T-helper 1 cell treated with Interleukin-12 subunit alpha and Interleukin-12 subunit beta and Interleukin-4 antibody, amounts not matched to agents 30 ng/mL and 1 ng/mL, for 36 hours (primary cell): ENCODE data around the gene ATG16L2. TPM values are rescaled to one million over a fixed set of nuclear protein-coding genes. Genes with fewer than 3 reads are reported as not detected.
"Not testable (repeated sequence)": the region's sequence is repeated elsewhere in the genome, so short reads cannot be mapped to it uniquely, and the experiment has no call there.

Experiments
- intact Hi-C: fragments of 100-400 bp; cut with micrococcal nuclease; formaldehyde crosslinking; loops from one replicate; pipeline ENCODE4 v1.15.1; 2024
- total RNA-seq: library from RNA; stranded (reverse); gene quantifications from 2 replicates; pipeline ENCODE4 v1.2.3, GENCODE V29; 2022

Gene ATG16L2
- total RNA-seq, 1 donor from 2014 or later, result 122 TPM

GRCh38 chr11:72840780-72841179, 26.6 kb downstream of the ATG16L2 start:
- intact Hi-C loops, result no loop called here

DNA sequence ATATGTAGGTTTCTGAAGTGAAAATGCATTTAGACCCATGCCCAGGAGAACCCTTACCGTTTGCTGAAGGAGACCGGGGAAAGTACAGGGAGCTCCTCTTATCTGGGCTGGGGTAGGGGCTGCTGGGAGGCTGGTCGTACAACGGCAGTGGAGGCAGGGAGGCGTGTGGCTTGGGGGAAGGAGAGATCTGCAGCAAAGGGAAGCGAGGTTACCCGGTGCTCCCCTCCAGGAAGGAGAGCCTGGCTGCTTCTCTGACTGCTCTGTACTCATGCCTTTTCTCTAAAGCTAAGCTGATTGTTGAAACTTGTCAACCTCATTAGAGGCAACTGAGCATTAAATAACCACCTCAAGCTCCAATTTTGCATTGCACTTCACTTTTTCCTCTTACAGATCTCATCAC, 27.2 kb downstream of the ATG16L2 start:
- intact Hi-C loops, result no loop called here

GRCh38 chr11:72842126-72842525, 27.9 kb downstream of the ATG16L2 start:
- intact Hi-C loops, result no loop called here

DNA sequence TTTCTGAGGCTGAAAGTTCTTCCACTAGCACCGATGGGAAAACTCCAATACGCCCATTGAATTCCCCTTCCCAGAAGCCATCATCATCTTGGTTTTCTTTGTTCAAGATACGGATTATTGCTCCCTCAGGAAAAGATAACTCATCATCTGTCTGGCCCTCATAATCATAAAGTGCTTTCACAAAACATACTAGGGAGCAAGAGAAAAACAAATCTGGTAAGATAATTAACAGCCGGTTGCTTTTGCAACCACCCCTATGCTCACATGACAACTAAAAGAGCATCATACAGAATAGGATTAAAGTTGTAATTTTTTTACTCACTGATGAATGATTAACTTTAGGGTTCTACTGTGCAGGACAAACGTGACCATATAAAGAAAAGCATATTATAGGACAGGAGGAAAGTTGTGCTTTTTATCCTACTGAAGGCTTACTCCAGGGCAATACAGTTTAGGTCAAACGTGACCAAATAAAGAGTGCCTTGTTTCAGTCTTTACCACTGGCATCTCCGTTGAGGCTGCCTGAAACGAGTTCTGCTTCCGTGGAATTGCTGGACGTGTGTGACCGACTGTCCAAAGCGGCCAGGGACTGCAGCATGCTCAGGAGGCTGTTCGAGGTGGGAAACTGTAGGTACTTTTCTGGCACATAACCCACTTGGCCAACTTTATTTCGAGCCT, 28.6 kb downstream of the ATG16L2 start:
- intact Hi-C loops, result no loop called here

DNA sequence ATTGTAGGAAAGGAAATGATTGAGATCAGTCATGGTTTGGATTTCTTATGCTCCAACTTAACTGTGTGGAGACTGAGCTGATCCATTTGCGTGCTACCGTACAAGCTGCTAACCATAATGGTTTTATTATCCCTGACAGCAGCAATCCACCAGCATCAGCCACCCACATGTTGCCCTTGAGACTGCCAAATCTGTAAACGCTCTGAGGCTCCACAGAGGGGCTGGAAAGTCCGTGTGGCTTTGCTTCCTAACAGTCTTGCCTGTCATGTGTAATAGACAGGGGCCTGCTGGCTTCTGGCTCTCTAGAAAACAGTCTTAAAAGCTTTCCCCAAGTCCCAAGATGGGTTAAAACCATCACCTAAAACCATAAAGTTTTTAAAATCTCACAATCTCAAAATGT, 30.1 kb downstream of the ATG16L2 start:
- intact Hi-C loops, result no loop called here

DNA sequence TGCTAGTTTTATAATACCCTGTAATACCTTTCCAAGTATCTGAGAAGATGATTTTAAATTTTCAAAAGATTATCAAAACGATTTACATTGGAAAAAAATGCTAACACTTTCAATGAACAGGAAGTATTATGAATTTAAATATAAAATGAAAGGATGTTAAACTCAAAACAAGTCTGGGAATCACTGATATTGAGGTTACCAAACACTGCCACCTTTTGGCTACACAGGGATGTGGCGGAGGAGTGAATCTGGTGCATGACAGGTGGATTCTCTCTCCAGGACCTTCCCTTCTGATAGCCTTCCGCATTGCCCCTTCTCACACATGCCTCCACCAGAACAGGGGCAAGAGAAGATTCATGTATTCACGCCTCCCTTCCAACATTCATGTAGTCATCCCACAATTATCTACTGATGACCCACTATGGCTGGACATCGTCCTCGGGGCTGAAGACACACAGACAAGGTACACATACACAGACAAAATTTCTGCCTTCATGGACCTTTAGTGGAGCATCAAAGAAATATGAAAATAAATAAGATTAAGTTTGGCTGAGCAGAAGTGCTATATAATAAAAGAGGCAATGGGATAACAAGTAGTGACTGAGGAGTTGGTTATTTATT, 34.7 kb downstream of the ATG16L2 start:
- intact Hi-C loops, result loop anchor here (1.0 kb wide), 2 partner anchors 124 to 329 kb away; no protein-coding TSS in a partner anchor

GRCh38 chr11:72850832-72851231, 36.6 kb downstream of the ATG16L2 start:
- intact Hi-C loops, result no loop called here

- intact Hi-C loops, result no loop called here
These were observed 37.5 kb downstream of the ATG16L2 start for GRCh38 chr11:72851726-72852125.

GRCh38 chr11:72856065-72856464, 41.9 kb downstream of the ATG16L2 start:
- intact Hi-C loops, result no loop called here

DNA sequence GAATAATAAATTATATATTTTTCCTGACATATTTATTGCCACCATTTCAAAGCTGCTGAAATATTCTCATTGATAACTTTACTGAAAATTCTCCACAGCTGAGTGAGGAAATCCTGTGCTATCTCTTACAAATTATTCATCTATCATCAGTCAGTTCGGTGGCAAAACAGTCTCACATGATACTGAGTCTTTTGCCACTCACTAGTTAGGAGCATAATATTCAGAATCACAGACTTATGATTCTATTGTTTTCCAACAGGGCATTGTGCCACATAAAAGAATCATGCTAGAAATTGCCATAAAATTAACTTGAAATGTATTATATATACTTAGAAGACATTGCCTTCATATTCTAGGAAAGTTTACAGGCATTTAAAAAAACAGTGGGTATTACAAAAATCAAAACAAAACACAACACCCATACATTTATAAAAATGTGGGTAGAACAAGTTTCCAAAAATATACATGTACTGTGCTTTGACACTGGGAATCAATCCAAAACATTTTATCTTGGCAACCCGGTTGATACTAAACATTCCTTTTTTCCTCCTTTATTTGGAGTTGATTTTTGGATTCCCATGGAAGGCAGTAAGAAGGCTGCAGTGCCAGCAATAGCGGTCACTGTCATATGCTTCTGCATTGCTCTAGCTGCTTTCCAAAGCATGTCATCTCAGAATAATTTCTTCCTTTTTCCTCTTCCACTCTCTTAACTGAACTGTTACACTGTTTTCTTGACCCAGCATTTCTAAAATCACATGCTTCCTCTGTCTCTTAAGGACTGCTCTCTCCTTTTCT, 42.5 kb downstream of the ATG16L2 start:
- intact Hi-C loops, result no loop called here

DNA sequence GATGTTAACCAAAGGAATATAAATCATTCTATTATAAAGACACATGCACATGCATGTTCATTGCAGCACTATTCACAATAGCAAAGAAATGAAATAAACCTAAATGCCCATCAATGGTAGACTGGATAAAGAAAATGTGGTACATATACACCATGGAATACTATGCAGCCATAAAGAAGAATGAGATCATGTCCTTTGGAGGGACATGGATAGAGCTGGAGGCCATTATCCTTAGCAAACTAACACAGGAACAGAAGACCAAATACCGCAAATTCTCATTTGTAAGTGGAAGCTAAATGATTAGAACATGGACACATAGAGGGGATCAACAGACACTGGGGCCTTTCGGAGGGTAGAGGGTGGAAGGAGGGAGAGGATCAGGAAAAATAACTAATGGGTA, 44.1 kb downstream of the ATG16L2 start:
- intact Hi-C loops, result not testable (repeated sequence)

GRCh38 chr11:72859126-72859525, 44.9 kb downstream of the ATG16L2 start:
- intact Hi-C loops, result no loop called here

- intact Hi-C loops, result no loop called here
These were observed 45.8 kb downstream of the ATG16L2 start for GRCh38 chr11:72860010-72860409.

GRCh38 chr11:72860592-72860991, 46.4 kb downstream of the ATG16L2 start:
- intact Hi-C loops, result no loop called here

GRCh38 chr11:72863091-72863490, 48.9 kb downstream of the ATG16L2 start:
- intact Hi-C loops, result no loop called here

- intact Hi-C loops, result no loop called here
These were observed 49.7 kb downstream of the ATG16L2 start for GRCh38 chr11:72863916-72864315.

DNA sequence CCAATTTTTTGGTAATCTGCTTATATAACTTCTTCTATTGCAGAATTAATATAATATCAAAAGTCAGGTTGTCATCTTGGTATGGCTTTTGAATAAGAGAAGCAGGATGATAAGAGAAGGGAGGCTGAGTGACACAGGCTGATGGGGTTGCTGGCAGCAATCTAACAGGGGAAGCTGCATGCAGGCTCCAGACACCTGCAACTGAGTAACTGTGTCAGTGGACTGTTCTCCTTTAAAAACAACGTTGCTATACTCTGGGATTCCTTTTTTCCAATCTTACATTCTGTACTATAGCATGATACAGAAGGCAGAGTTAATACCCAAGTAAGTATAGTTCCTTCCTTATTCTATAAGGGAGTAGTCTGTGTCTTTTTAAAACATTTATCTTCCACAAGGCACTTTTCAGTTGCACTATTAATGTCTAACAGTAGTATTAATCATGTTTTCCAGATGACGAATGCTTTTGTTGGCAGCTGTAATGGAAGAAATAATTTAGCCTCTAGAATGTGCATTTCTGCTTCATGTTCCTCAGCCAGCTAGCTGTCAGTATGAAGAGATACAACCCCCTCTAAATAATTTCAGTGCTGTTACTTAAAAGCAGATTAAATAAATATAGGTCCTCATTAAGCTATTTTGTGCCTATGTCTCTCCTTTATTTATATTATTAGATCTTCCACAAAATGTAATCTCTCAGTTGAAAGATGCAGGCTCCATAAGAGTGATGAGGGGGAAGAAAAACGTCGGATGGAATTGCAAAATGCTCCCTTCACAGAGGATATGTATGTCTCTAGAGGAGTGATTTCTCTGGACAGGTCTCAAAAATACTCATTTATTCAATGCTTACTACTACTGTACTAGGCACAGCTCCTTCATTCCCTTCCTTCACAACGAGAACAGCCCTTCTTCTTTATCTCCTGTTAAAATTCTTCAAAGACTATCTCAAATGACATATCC, 50.8 kb downstream of the ATG16L2 start:
- intact Hi-C loops, result no loop called here

DNA sequence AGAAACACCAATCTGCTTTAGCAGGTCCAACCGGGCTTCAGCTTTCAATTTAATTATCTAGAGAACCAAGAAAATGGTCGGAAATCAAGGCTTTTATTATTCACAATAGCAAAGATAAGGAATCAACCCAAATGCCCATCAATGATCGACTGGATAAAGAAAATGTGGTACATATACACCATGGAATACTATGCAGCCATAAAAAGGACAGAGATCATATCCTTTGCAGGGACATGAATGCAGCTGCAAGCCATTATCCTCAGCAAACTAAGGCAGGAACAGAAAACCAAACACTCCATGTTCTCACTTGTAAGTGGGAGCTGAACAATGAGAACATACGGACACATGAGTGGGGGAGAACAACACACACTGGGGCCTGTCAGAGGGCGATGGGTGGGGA, 53.8 kb downstream of the ATG16L2 start:
- intact Hi-C loops, result no loop called here

DNA sequence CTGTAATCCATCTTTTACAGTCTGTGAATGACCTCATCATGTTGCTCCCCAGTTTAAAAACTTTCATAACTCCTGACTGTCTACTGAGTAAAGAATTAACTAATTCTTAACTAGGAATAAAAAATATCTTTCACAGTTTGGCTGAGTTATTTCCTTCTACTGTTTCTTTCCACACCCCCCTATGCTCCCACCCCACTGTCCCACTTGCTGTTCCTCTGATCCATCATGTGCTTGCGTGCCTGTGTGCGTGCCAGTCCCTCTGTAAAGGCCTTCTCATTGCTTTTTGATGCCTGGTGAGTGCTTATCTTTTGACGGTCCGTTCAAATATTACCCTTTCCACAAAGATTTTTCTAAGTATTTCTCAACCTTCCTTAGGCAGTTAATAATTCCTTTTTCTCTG, 55.6 kb downstream of the ATG16L2 start:
- intact Hi-C loops, result no loop called here

GRCh38 chr11:72871119-72871518, 56.9 kb downstream of the ATG16L2 start:
- intact Hi-C loops, result no loop called here

- intact Hi-C loops, result no loop called here
These were observed 57.8 kb downstream of the ATG16L2 start for GRCh38 chr11:72872012-72872411.
